Pancreas (tissue), 10 donors: ENCODE data around the gene TRA2B. TPM values are rescaled to one million over a fixed set of nuclear protein-coding genes. Genes with fewer than 3 reads are reported as not detected.

Experiments
- ATAC-seq, 4 donors: fragments of 200-7000 bp; cut with Tn5 transposase; one replicate each; pipeline versions ENCODE4 v1.8.0 to v1.9.1; 2020; ENCODE audit warnings: mild to moderate bottlenecking in 4 of 4, moderate library complexity in 4 of 4
- DNase-seq, 6 donors: peaks; one replicate each; pipeline ENCODE4 v3.0.0-alpha.2; 2020
- FAIRE-seq: peaks from 2 replicates; lab custom pipeline; 2012; peaks lifted over from hg19 to GRCh38; lab: Jason Lieb, UNC
- H3K27ac ChIP-seq, 4 donors: fragments of 200-600 bp; sonication (generic); 1 replicate in 3 of 4; 2 replicates in 1 of 4; pipeline versions ENCODE4 v1.5.0 to v1.8.0; 2020
- H3K27me3 ChIP-seq, 4 donors: fragments of 200-600 bp; one replicate each; pipeline ENCODE4 v1.8.0; 2021
- H3K36me3 ChIP-seq, 3 donors: fragments of 200-600 bp; sonication (generic) in 1 of 3; one replicate each; pipeline versions ENCODE4 v1.5.0 to v1.8.0; 2020 to 2021
- H3K4me1 ChIP-seq, 3 donors: fragments of 200-600 bp; one replicate each; pipeline ENCODE4 v1.8.0; 2021
- H3K4me3 ChIP-seq, 4 donors: fragments of 200-600 bp; sonication (generic) in 2 of 4; one replicate each; pipeline versions ENCODE4 v1.5.0 to v1.8.0; 2020 to 2021
- H3K9me3 ChIP-seq, 4 donors: fragments of 200-600 bp; one replicate each; pipeline ENCODE4 v1.8.0; 2021
- WGBS, 2 donors: extraction: QIAGEN DNeasy Blood & Tissue Kit; methylation state at CpG; one replicate each; pipeline ENCODE4 v1.1.7; 2013; 5-methylcytosine and 5-hydroxymethylcytosine counted together
- intact Hi-C, 3 donors: fragments of 100-400 bp; cut with DNase I; formaldehyde crosslinking; loops; one replicate each; pipeline versions ENCODE4 v1.11.1 to v1.14.2; 2022
- polyA plus RNA-seq, 2 donors: library from polyadenylated mRNA; stranded (reverse); fragments of 200-250 nt; gene quantifications; one replicate each; pipeline ENCODE4 v1.2.3, GENCODE V29; 2013
- total RNA-seq, 6 donors: library from RNA; stranded (reverse); fragmentation: NEBNext Ultra II Directional in 4 of 6; extraction: Animal tissue kit (Norgen Biotek cat#: 25700) in 4 of 6; gene quantifications; one replicate each; pipeline versions ENCODE4 v1.2.1 to v1.2.4, GENCODE V29; 2021 to 2023
- TF ChIP-seq, protein P1 (sequence below), 4 donors: fragments of 200-600 bp; sonication (generic) in 3 of 4; IDR thresholded peaks; one replicate each; pipeline versions ENCODE4 v1.5.0 to v1.8.0; 2021; ENCODE audit warnings: antibody characterized with exemption in 4 of 4
- donor health status: healthy with polysubstance abuse.
- donor health status: DM: no; HTN: no; CAD: no; lungs with moderate emphysema.
- donor health status: DM: no; HTN: no; CAD: no.
- donor health status: control.
- donor health status: control.
- donor health status: Bipolar disorder and iron deficiency.
- donor health status: DM: yes; HTN: yes; CAD: no.
- donor health status: DM: no; HTN: no; CAD: no.
- donor health status: DM: no; HTN: no; CAD: no.
- donor health status: DM: yes; HTN: yes; CAD: no.

TRA2B gene
- total and polyA plus RNA-seq, 8 donors, result 27.4 to 79.2 (median 47.3) TPM

DNA sequence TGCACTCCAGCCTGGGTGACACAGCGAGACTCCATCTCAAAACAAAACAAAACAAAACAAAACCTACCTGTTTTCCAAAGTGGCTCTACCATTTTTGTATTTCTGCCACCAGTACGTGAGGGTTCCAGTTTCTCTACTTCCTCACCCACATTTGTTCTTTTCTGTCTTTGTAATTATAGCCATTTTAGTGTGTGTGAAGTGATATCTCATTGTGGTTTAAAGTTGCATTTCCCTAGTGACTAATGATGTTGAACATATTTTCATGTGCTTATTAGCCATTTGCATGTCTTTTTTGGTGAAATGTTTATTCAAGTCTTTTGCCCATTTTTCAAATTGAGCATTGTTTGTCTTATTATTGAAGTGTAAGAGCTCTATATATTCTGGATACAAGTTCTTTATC lies 50.7 kb downstream of the TRA2B start:
- intact Hi-C loops, result no loop called here
- Histone ChIP-seq H3K27me3 (no peaks in the 10 kb centered on the region), H3K9me3 (no peaks in the 10 kb centered on the region), H3K4me3 (no peak overlapping the region), H3K27ac (no peak overlapping the region), H3K4me1 (no peaks in the 10 kb centered on the region), H3K36me3 (no peaks in the 10 kb centered on the region)
- FAIRE-seq (no peak), ATAC-seq (no peak), DNase-seq (no peak)
- 82 to 87% methylated on average over 2 of the region's 2 CpGs for WGBS, 2 donors
- TF ChIP-seq, protein P1, sequence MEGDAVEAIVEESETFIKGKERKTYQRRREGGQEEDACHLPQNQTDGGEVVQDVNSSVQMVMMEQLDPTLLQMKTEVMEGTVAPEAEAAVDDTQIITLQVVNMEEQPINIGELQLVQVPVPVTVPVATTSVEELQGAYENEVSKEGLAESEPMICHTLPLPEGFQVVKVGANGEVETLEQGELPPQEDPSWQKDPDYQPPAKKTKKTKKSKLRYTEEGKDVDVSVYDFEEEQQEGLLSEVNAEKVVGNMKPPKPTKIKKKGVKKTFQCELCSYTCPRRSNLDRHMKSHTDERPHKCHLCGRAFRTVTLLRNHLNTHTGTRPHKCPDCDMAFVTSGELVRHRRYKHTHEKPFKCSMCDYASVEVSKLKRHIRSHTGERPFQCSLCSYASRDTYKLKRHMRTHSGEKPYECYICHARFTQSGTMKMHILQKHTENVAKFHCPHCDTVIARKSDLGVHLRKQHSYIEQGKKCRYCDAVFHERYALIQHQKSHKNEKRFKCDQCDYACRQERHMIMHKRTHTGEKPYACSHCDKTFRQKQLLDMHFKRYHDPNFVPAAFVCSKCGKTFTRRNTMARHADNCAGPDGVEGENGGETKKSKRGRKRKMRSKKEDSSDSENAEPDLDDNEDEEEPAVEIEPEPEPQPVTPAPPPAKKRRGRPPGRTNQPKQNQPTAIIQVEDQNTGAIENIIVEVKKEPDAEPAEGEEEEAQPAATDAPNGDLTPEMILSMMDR (IDR thresholded peaks at IDR 0.05), result no peak

DNA sequence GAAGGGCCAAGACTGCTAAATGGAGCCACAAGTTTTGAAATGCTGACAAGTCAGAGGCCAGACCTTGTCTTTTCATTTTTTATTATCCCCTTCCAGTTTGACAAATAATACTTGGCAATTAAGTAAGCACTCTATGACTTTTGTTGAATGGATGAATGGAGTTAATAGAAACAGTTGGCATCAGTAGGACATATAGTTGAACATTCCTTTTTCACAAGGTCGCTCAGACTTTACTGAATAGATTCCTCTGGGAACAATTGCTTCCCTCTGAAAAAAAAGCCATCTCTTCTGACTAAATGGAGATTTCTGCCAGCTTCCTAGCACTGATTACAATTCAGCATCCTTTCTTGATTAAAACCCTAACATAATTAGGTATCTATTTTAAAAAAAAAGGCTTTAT lies 53.2 kb downstream of the TRA2B start:
- no peak for DNase-seq
- ATAC-seq, result no peak
- Histone ChIP-seq H3K27ac (no peak overlapping the region), H3K4me1 (no peaks in the 10 kb centered on the region), H3K9me3 (no peaks in the 10 kb centered on the region), H3K27me3 (no peaks in the 10 kb centered on the region), H3K4me3 (no peak overlapping the region), H3K36me3 (no peaks in the 10 kb centered on the region)
- TF ChIP-seq, protein P1 (IDR thresholded peaks at IDR 0.05), result no peak
- WGBS, 2 donors, result 48 to 55% methylated on average over 1 of the region's 1 CpG
- intact Hi-C loops, result no loop called here
- no peak for FAIRE-seq

DNA sequence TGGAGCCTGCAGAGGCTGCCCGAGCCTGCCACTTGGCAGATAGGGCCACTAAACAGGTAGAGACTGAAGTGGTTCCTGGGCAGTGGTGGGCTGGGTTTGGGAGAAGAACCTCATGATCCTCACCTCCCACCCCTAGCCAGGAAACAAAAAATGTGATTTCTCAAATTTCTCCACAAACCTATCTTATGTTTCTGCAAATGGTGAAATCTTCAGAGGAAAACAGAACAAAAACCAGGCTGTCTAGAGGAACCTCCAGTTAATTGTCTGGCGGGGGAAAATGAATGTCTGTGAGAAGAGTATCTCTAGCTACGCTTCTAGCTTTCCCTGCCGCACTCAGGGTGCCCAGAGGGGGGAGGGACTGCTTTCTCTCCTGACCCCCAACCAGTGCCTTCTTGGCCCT lies 55.9 kb downstream of the TRA2B start:
- TF ChIP-seq, protein P1 (IDR thresholded peaks at IDR 0.05), result no peak
- no peaks in the 10 kb centered on the region for H3K36me3 ChIP-seq
- 90 to 94% methylated on average over 4 of the region's 4 CpGs for WGBS, 2 donors
- intact Hi-C loops, result no loop called here
- no peaks in the 10 kb centered on the region for H3K27me3 ChIP-seq
- H3K4me1 ChIP-seq, result no peaks in the 10 kb centered on the region
- no peaks in the 10 kb centered on the region for H3K9me3 ChIP-seq
- H3K27ac ChIP-seq, result no peak overlapping the region
- DNase-seq (no peak), ATAC-seq (no peak), FAIRE-seq (no peak)
- no peak overlapping the region for H3K4me3 ChIP-seq

DNA sequence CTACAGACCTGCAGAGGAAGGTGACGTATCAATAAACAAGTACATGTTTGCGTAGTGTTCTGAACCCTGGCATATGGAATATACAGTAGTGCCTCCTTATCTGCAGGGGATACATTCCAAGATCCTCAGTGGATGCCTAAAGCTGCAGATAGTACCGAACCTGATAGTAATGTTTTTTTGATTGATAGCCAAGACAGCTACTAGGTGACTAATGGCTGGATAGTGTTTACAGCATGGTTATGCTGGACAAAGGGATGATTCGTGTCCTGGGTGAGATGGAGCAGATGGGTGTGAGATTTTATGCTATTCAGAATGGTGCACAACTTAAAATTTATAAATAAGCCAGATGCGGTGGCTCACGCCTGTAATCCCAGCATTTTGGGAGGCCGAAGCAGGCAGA lies 57.2 kb downstream of the TRA2B start:
- 75 to 82% methylated on average over 7 of the region's 7 CpGs for WGBS, 2 donors
- Histone ChIP-seq H3K27me3 (no peaks in the 10 kb centered on the region), H3K4me3 (no peak overlapping the region), H3K36me3 (no peaks in the 10 kb centered on the region), H3K4me1 (no peaks in the 10 kb centered on the region), H3K9me3 (no peaks in the 10 kb centered on the region), H3K27ac (no peak overlapping the region)
- DNase-seq (no peak), FAIRE-seq (no peak), ATAC-seq (no peak)
- TF ChIP-seq, protein P1 (IDR thresholded peaks at IDR 0.05), result no peak
- intact Hi-C loops, result no loop called here

DNA sequence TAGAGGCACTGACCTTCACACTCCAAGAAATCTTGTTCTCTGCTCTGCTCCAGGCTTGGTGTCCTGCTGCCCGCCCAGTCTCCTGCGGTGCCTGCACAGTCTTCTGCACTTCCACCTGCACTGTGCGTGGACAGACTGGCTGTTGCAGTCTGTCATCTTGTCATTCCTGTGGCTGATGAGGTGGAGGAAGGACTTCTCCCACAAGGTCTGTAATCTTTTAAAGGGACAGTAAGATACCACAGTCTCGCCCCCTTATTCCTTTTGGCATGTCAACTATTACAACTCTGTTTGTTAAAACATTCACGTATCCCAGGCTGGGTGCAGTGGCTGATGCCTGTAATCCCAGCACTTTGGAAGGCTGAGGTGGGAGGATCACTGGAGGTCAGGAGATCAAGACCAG lies 58.9 kb downstream of the TRA2B start:
- intact Hi-C loops, result no loop called here
- no peak overlapping the region for H3K4me3 ChIP-seq
- TF ChIP-seq, protein P1 (IDR thresholded peaks at IDR 0.05), result no peak
- H3K36me3 ChIP-seq, result no peaks in the 10 kb centered on the region
- no peaks in the 10 kb centered on the region for H3K9me3 ChIP-seq
- FAIRE-seq, result no peak
- no peak for DNase-seq
- H3K4me1 ChIP-seq, result no peaks in the 10 kb centered on the region
- no peaks in the 10 kb centered on the region for H3K27me3 ChIP-seq
- no peak for ATAC-seq
- WGBS, 2 donors, result 72 to 73% methylated on average over 5 of the region's 5 CpGs
- no peak overlapping the region for H3K27ac ChIP-seq
